ENCODE results near the gene RDX. TPM values are rescaled to one million over a fixed set of nuclear protein-coding genes. Genes with fewer than 3 reads are reported as not detected.

The RDX gene
- total and polyA plus RNA-seq, 10 of the 15 experiments (the other 5 are each of a cell fraction or from before 2014, with no cell fraction given), result 24.6 to 62.2 (median 47.8) TPM

- TF ChIP-seq BCLAF1 (IDR thresholded peaks at IDR 0.05), result no peak
- TF ChIP-seq SMARCA5 (IDR thresholded peaks at IDR 0.05), result no peak
- no peak for TF ChIP-seq SUZ12 (IDR thresholded peaks at IDR 0.05; ENCODE audit: unreplicated experiment)
- no peak for TF ChIP-seq NR2C2 (IDR thresholded peaks at IDR 0.05; ENCODE audit: borderline replicate concordance, control insufficient read depth, insufficient read length, low read depth)
- TF ChIP-seq ZZZ3 (IDR thresholded peaks at IDR 0.05; ENCODE audit: control insufficient read depth, insufficient read length, low read depth), result no peak
- TF ChIP-seq, protein P1, sequence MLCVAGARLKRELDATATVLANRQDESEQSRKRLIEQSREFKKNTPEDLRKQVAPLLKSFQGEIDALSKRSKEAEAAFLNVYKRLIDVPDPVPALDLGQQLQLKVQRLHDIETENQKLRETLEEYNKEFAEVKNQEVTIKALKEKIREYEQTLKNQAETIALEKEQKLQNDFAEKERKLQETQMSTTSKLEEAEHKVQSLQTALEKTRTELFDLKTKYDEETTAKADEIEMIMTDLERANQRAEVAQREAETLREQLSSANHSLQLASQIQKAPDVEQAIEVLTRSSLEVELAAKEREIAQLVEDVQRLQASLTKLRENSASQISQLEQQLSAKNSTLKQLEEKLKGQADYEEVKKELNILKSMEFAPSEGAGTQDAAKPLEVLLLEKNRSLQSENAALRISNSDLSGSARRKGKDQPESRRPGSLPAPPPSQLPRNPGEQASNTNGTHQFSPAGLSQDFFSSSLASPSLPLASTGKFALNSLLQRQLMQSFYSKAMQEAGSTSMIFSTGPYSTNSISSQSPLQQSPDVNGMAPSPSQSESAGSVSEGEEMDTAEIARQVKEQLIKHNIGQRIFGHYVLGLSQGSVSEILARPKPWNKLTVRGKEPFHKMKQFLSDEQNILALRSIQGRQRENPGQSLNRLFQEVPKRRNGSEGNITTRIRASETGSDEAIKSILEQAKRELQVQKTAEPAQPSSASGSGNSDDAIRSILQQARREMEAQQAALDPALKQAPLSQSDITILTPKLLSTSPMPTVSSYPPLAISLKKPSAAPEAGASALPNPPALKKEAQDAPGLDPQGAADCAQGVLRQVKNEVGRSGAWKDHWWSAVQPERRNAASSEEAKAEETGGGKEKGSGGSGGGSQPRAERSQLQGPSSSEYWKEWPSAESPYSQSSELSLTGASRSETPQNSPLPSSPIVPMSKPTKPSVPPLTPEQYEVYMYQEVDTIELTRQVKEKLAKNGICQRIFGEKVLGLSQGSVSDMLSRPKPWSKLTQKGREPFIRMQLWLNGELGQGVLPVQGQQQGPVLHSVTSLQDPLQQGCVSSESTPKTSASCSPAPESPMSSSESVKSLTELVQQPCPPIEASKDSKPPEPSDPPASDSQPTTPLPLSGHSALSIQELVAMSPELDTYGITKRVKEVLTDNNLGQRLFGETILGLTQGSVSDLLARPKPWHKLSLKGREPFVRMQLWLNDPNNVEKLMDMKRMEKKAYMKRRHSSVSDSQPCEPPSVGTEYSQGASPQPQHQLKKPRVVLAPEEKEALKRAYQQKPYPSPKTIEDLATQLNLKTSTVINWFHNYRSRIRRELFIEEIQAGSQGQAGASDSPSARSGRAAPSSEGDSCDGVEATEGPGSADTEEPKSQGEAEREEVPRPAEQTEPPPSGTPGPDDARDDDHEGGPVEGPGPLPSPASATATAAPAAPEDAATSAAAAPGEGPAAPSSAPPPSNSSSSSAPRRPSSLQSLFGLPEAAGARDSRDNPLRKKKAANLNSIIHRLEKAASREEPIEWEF (IDR thresholded peaks at IDR 0.05; ENCODE audit: insufficient replicate concordance, low read depth, low read length), result no peak
- TF ChIP-seq RFX5 (IDR thresholded peaks at IDR 0.05; ENCODE audit: low read depth, low read length), result no peak
These were observed 41.3 kb upstream of the RDX start (continued) for GRCh38 chr11:110337570-110338193.
